H1 (cell line): ENCODE results near the gene FASLG. TPM values are rescaled to one million over a fixed set of nuclear protein-coding genes. Genes with fewer than 3 reads are reported as not detected.

Experiments used
- JUN ChIP-seq: IDR thresholded peaks from 2 replicates; pipeline ENCODE4 v1.6.1; 2011; ENCODE audit warnings: low read depth, mild to moderate bottlenecking, improper control_type of control experiment, low read length
- polyA plus RNA-seq, 7 experiments: library from polyadenylated mRNA; depleted of rRNA in 3 of 7; stranded (reverse) in 5 of 7; unstranded in 2 of 7; fragments of >200 nt in 5 of 7; fragments of 200-250 nt in 2 of 7; gene quantifications; 1 replicate in 5 of 7; 2 replicates in 1 of 7; 4 replicates in 1 of 7; pipeline versions ENCODE4 v1.2.1 to v1.2.3, GENCODE V29; 2011 to 2013; ENCODE audit warnings: missing spikeins in 2 of 7, mixed read lengths in 2 of 7
- total RNA-seq: library from RNA; stranded (reverse); fragmentation: NEBNext Ultra II Directional; extraction: Animal tissue kit (Norgen Biotek cat#: 25700); gene quantifications from 2 replicates; pipeline ENCODE4 v1.2.1, GENCODE V29; 2021

FASLG gene
- total and polyA plus RNA-seq, 2 of the 8 experiments (the other 6 are each of a cell fraction or from before 2014, with no cell fraction given): not detected

GRCh38 chr1:172647110-172647564 lies 11.8 kb upstream of the FASLG start (continued):
- no peak for TF ChIP-seq JUN
